Activated CD8-positive, alpha-beta T cell treated with anti-CD3 and anti-CD28 coated beads for 36 hours (primary cell): ENCODE data around the gene AUTS2. TPM values are rescaled to one million over a fixed set of nuclear protein-coding genes. Genes with fewer than 3 reads are reported as not detected.

Source experiments
- ATAC-seq: fragments of 200-7000 bp; cut with Tn5 transposase; one replicate; pipeline ENCODE4 v1.10.0; 2021; ENCODE audit warnings: mild to moderate bottlenecking, moderate library complexity
- CTCF ChIA-PET: fragments of 350-600 bp; sonication (Branson Sonifier 250); formaldehyde crosslinking; loops from one replicate; lab custom pipeline; 2021; ENCODE audit warnings: antibody characterized with exemption; lab: Charles Lee
- POLR2A ChIA-PET: fragments of 350-600 bp; sonication (Branson Sonifier 250); formaldehyde crosslinking; loops from one replicate; lab custom pipeline; 2021; ENCODE audit warnings: antibody characterized with exemption; lab: Charles Lee
- DNase-seq: peaks from one replicate; pipeline ENCODE4 v3.0.0-alpha.2; 2020
- H3K27ac Mint-ChIP-seq: one replicate; pipeline ENCODE4 v1.8.0; 2021; ENCODE audit warnings: mild to moderate bottlenecking, mixed read lengths
- H3K27me3 Mint-ChIP-seq: one replicate; pipeline ENCODE4 v1.8.0; 2021; ENCODE audit warnings: mixed read lengths
- H3K36me3 Mint-ChIP-seq: one replicate; pipeline ENCODE4 v1.8.0; 2021; ENCODE audit warnings: low read depth, mixed read lengths
- H3K4me1 Mint-ChIP-seq: one replicate; pipeline ENCODE4 v1.8.0; 2021; ENCODE audit warnings: low read depth, mixed read lengths
- H3K4me3 Mint-ChIP-seq: one replicate; pipeline ENCODE4 v1.8.0; 2021; ENCODE audit warnings: mild to moderate bottlenecking, moderate library complexity, mixed read lengths
- H3K9me3 Mint-ChIP-seq: one replicate; pipeline ENCODE4 v1.8.0; 2021; ENCODE audit warnings: mixed read lengths
- CTCF ChIP-seq: fragments of 200-600 bp; IDR thresholded peaks from one replicate; pipeline ENCODE4 v1.8.0; 2022; ENCODE audit warnings: antibody characterized with exemption, mild to moderate bottlenecking
- intact Hi-C: fragments of 100-400 bp; cut with micrococcal nuclease; formaldehyde crosslinking; loops from one replicate; pipeline ENCODE4 v1.10.0; 2022
- total RNA-seq, 2 experiments: library from RNA; stranded (reverse); gene quantifications; one replicate each; pipeline ENCODE4 v1.2.3, GENCODE V29; 2021

AUTS2 gene
- total RNA-seq, 2 experiments from 2014 or later, result 3.1 to 3.3 TPM

- ChIA-PET CTCF (no interaction called here), POLR2A (no interaction called here)
- Mint-ChIP-seq H3K27ac (no peak overlapping the region), H3K4me1 (peaks cover 4% of the 10 kb centered on the region), H3K4me3 (no peak overlapping the region), H3K27me3 (no peaks in the 10 kb centered on the region), H3K9me3 (no peaks in the 10 kb centered on the region), H3K36me3 (no peaks in the 10 kb centered on the region)
- no peak for TF ChIP-seq CTCF
- DNase-seq (no peak), ATAC-seq (no peak)
- intact Hi-C loops, result no loop called here
Measured at GRCh38 chr7:69686366-69686765, 88.1 kb downstream of the AUTS2 start.

- Mint-ChIP-seq H3K27me3 (peaks cover 4% of the 10 kb centered on the region), H3K4me3 (no peak overlapping the region), H3K9me3 (no peaks in the 10 kb centered on the region), H3K4me1 (peaks cover 4% of the 10 kb centered on the region), H3K27ac (no peak overlapping the region), H3K36me3 (no peaks in the 10 kb centered on the region)
- POLR2A ChIA-PET, result no interaction called here
- ATAC-seq, result no peak
- intact Hi-C loops, result no loop called here
- no peak for TF ChIP-seq CTCF
- CTCF ChIA-PET, result interaction anchor here (1.0 kb wide), 1 partner anchor 11 kb away, joined by 3 read pairs; no protein-coding TSS in a partner anchor
- DNase-seq, result no peak
Measured at GRCh38 chr7:69687739-69688433, 89.6 kb downstream of the AUTS2 start.

GRCh38 chr7:69690329-69690728 is 92.1 kb downstream of the AUTS2 start:
- TF ChIP-seq CTCF, result no peak
- ATAC-seq (no peak), DNase-seq (no peak)
- POLR2A ChIA-PET, result no interaction called here
- H3K27me3 Mint-ChIP-seq, result peaks cover 6% of the 10 kb centered on the region
- no peak overlapping the region for H3K4me3 Mint-ChIP-seq
- H3K36me3 Mint-ChIP-seq, result no peaks in the 10 kb centered on the region
- H3K4me1 Mint-ChIP-seq, result peaks cover under 1% of the 10 kb centered on the region
- H3K9me3 Mint-ChIP-seq, result no peaks in the 10 kb centered on the region
- H3K27ac Mint-ChIP-seq, result no peak overlapping the region
- CTCF ChIA-PET, result no interaction called here
- intact Hi-C loops, result no loop called here

GRCh38 chr7:69691327-69691726 is 93.1 kb downstream of the AUTS2 start:
- no peaks in the 10 kb centered on the region for H3K9me3 Mint-ChIP-seq
- H3K4me1 Mint-ChIP-seq, result peaks cover 7% of the 10 kb centered on the region
- H3K27ac Mint-ChIP-seq, result no peak overlapping the region
- H3K27me3 Mint-ChIP-seq, result peaks cover 6% of the 10 kb centered on the region
- no peak for TF ChIP-seq CTCF
- DNase-seq, result no peak
- intact Hi-C loops, result no loop called here
- ChIA-PET POLR2A (no interaction called here), CTCF (no interaction called here)
- H3K36me3 Mint-ChIP-seq, result no peaks in the 10 kb centered on the region
- H3K4me3 Mint-ChIP-seq, result no peak overlapping the region
- no peak for ATAC-seq

GRCh38 chr7:69691734-69692133 is 93.5 kb downstream of the AUTS2 start:
- intact Hi-C loops, result no loop called here
- Mint-ChIP-seq H3K4me3 (no peak overlapping the region), H3K4me1 (peaks cover 10% of the 10 kb centered on the region), H3K27ac (no peak overlapping the region), H3K27me3 (peaks cover 6% of the 10 kb centered on the region), H3K9me3 (no peaks in the 10 kb centered on the region), H3K36me3 (no peaks in the 10 kb centered on the region)
- POLR2A ChIA-PET, result no interaction called here
- CTCF ChIA-PET, result no interaction called here
- ATAC-seq (no peak), DNase-seq (no peak)
- no peak for TF ChIP-seq CTCF
